H1 (cell line): ENCODE results near the gene ZNF565. TPM values are rescaled to one million over a fixed set of nuclear protein-coding genes. Genes with fewer than 3 reads are reported as not detected.

ENCODE experiments used
- CTCF ChIA-PET: fragments of 300-600 bp; sonication (Branson Sonifier 250); formaldehyde crosslinking; loops from one replicate; lab custom pipeline; 2021; ENCODE audit not compliant: partially characterized antibody; lab: Charles Lee
- POLR2A ChIA-PET: fragments of 300-600 bp; sonication (Branson Sonifier 250); formaldehyde crosslinking; loops from one replicate; lab custom pipeline; 2021; ENCODE audit warnings: inconsistent platforms; ENCODE audit not compliant: partially characterized antibody; lab: Charles Lee
- DNase-seq, 2 experiments: peaks; one replicate each; pipeline versions ENCODE4 v3.0.0 to v3.0.0-alpha.2; 2010 to 2022; ENCODE audit warnings: low spot score in 2 of 2, low read depth in 1 of 2, mixed read lengths in 1 of 2
- FAIRE-seq: peaks from 2 replicates; lab custom pipeline; 2011; peaks lifted over from hg19 to GRCh38; lab: Jason Lieb, UNC
- H2AFZ ChIP-seq: 2 replicates; pipeline ENCODE4 v1.8.1; 2012; ENCODE audit warnings: low read length, inconsistent platforms
- H2AK5ac ChIP-seq: 2 replicates; pipeline ENCODE4 v1.6.1; 2013; ENCODE audit warnings: low read depth, low read length
- H2BK120ac ChIP-seq: replicated peaks from 2 replicates; pipeline ENCODE3; 2013; ENCODE audit warnings: low read depth, low read length, inconsistent platforms
- H2BK12ac ChIP-seq: 2 replicates; pipeline ENCODE4 v1.6.1; 2013; ENCODE audit warnings: low read depth, low read length
- H2BK15ac ChIP-seq: 2 replicates; pipeline ENCODE4 v1.6.1; 2013; ENCODE audit warnings: low read length
- H2BK20ac ChIP-seq: 2 replicates; pipeline ENCODE4 v1.6.1; 2013; ENCODE audit warnings: low read length
- H2BK5ac ChIP-seq: 2 replicates; pipeline ENCODE4 v1.6.1; 2013; ENCODE audit warnings: low read depth, low read length
- H3K14ac ChIP-seq: 2 replicates; pipeline ENCODE4 v1.6.1; 2013; ENCODE audit warnings: inconsistent platforms; ENCODE audit not compliant: insufficient read length
- H3K18ac ChIP-seq: 2 replicates; pipeline ENCODE4 v1.6.1; 2013; ENCODE audit warnings: low read length; ENCODE audit errors: extremely low read depth
- H3K23ac ChIP-seq: 2 replicates; pipeline ENCODE4 v1.6.1; 2013; ENCODE audit warnings: inconsistent platforms; ENCODE audit not compliant: insufficient read length
- H3K23me2 ChIP-seq: 2 replicates; pipeline ENCODE4 v1.6.1; 2013; ENCODE audit warnings: low read depth, low read length
- H3K27ac ChIP-seq: 2 replicates; pipeline ENCODE4 v1.6.1; 2011; ENCODE audit warnings: low read depth, low read length, inconsistent platforms
- H3K27me3 ChIP-seq, 4 experiments: replicated peaks in 1 of 4; 1 replicate in 1 of 4; 2 replicates in 3 of 4; pipeline versions ENCODE4 v1.6.1 to v1.8.1; 2011 to 2013; ENCODE audit warnings: low read length in 3 of 4, mild to moderate bottlenecking in 3 of 4, inconsistent platforms in 2 of 4, mixed read lengths in 2 of 4, moderate library complexity in 1 of 4; ENCODE audit not compliant: control insufficient read depth in 3 of 4, insufficient read depth in 3 of 4; ENCODE audit errors: extremely low read depth in 1 of 4
- H3K36me3 ChIP-seq, 4 experiments: 2 replicates each; pipeline versions ENCODE4 v1.6.1 to v1.8.1; 2011 to 2013; ENCODE audit warnings: mild to moderate bottlenecking in 4 of 4, low read length in 3 of 4, moderate library complexity in 2 of 4, control low read depth in 1 of 4, inconsistent platforms in 1 of 4; ENCODE audit not compliant: insufficient read depth in 4 of 4, control insufficient read depth in 2 of 4
- H3K4ac ChIP-seq: replicated peaks from 2 replicates; pipeline ENCODE3; 2013; ENCODE audit warnings: low read length, low read depth, mixed read lengths, inconsistent platforms; ENCODE audit not compliant: insufficient read length
- H3K4me1 ChIP-seq, 4 experiments: replicated peaks in 1 of 4; 1 replicate in 1 of 4; 2 replicates in 3 of 4; pipeline versions ENCODE4 v1.6.1 to v1.8.1; 2011 to 2013; ENCODE audit warnings: low read length in 3 of 4, inconsistent platforms in 2 of 4, mixed read lengths in 1 of 4; ENCODE audit not compliant: insufficient read depth in 4 of 4, control insufficient read depth in 3 of 4
- H3K4me2 ChIP-seq, 2 experiments: 2 replicates each; pipeline versions ENCODE4 v1.6.1 to v1.8.1; 2011 to 2013; ENCODE audit warnings: low read depth in 2 of 2, low read length in 2 of 2, control low read depth in 1 of 2, inconsistent platforms in 1 of 2, mild to moderate bottlenecking in 1 of 2; ENCODE audit not compliant: insufficient read depth in 1 of 2
- H3K4me3 ChIP-seq, 4 experiments: fragments of 200-600, 300-600 bp in 1 of 4; sonication (generic), shearing (Covaris generic), sonication (Bioruptor Twin) in 1 of 4; 2 replicates each; pipeline versions ENCODE4 v1.5.1 to v1.8.1; 2011 to 2016; ENCODE audit warnings: low read length in 4 of 4, low read depth in 3 of 4, control low read depth in 2 of 4, inconsistent platforms in 2 of 4, mild to moderate bottlenecking in 2 of 4, mixed read lengths in 1 of 4, moderate library complexity in 1 of 4; ENCODE audit not compliant: insufficient read depth in 2 of 4; ENCODE audit errors: extremely low read depth in 1 of 4
- H3K56ac ChIP-seq: replicated peaks from 2 replicates; pipeline ENCODE3; 2013; ENCODE audit warnings: low read depth, mild to moderate bottlenecking, mixed read lengths, low read length, inconsistent platforms; ENCODE audit not compliant: insufficient read length
- H3K79me1 ChIP-seq: 2 replicates; pipeline ENCODE4 v1.6.1; 2013; ENCODE audit warnings: low read depth, low read length, control low read depth
- H3K79me2 ChIP-seq, 2 experiments: 2 replicates each; pipeline versions ENCODE4 v1.6.1 to v1.8.1; 2012 to 2013; ENCODE audit warnings: low read length in 2 of 2, mild to moderate bottlenecking in 2 of 2, inconsistent platforms in 1 of 2; ENCODE audit not compliant: insufficient read depth in 2 of 2, control insufficient read depth in 1 of 2
- H3K9ac ChIP-seq, 4 experiments: replicated peaks in 1 of 4; 1 replicate in 1 of 4; 2 replicates in 3 of 4; pipeline versions ENCODE4 v1.6.1 to v1.8.1; 2011 to 2013; ENCODE audit warnings: low read depth in 3 of 4, low read length in 3 of 4, control low read depth in 2 of 4, mild to moderate bottlenecking in 2 of 4, moderate library complexity in 2 of 4, inconsistent platforms in 1 of 4; ENCODE audit errors: extremely low read depth in 1 of 4
- H3K9me3 ChIP-seq, 2 experiments: 2 replicates each; pipeline versions ENCODE4 v1.6.1 to v1.8.1; 2012 to 2013; ENCODE audit warnings: mild to moderate bottlenecking in 2 of 2, moderate library complexity in 2 of 2, control low read depth in 1 of 2, inconsistent platforms in 1 of 2, low read depth in 1 of 2, low read length in 1 of 2, mixed read lengths in 1 of 2; ENCODE audit not compliant: insufficient read depth in 2 of 2
- H4K20me1 ChIP-seq, 2 experiments: replicated peaks in 1 of 2; 2 replicates each; pipeline versions ENCODE3 to v1.8.1; 2011 to 2013; ENCODE audit warnings: inconsistent platforms in 2 of 2, low read length in 2 of 2, mild to moderate bottlenecking in 1 of 2; ENCODE audit not compliant: insufficient read depth in 2 of 2, control insufficient read depth in 1 of 2
- H4K5ac ChIP-seq: 2 replicates; pipeline ENCODE4 v1.6.1; 2013; ENCODE audit warnings: low read length, low read depth, mixed read lengths, inconsistent platforms; ENCODE audit not compliant: insufficient read length
- H4K8ac ChIP-seq: 2 replicates; pipeline ENCODE4 v1.8.0; 2013; ENCODE audit warnings: mild to moderate bottlenecking, moderate library complexity, low read length, inconsistent platforms; ENCODE audit not compliant: insufficient read depth; ENCODE audit errors: extremely low read depth
- H4K91ac ChIP-seq: replicated peaks from 2 replicates; pipeline ENCODE3; 2013; ENCODE audit warnings: low read length, mixed read lengths, inconsistent platforms; ENCODE audit not compliant: insufficient read length
- BACH1 ChIP-seq: IDR thresholded peaks from 2 replicates; pipeline ENCODE4 v1.6.1; 2012; ENCODE audit warnings: low read length, improper control_type of control experiment
- BCL11A ChIP-seq, 2 experiments: IDR thresholded peaks; one replicate each; pipeline ENCODE4 v1.6.1; 2011; ENCODE audit warnings: low read depth in 2 of 2, low read length in 2 of 2, mild to moderate bottlenecking in 2 of 2
- CEBPB ChIP-seq: IDR thresholded peaks from 2 replicates; pipeline ENCODE4 v1.6.1; 2012; ENCODE audit warnings: low read depth, low read length
- CTCF ChIP-seq, 3 experiments: IDR thresholded peaks; 1 replicate in 2 of 3; 2 replicates in 1 of 3; pipeline versions ENCODE4 v1.5.1 to v1.6.1; 2011; ENCODE audit warnings: low read length in 3 of 3, mild to moderate bottlenecking in 3 of 3, inconsistent platforms in 2 of 3, low read depth in 1 of 3, moderate library complexity in 1 of 3; ENCODE audit not compliant: insufficient read depth in 1 of 3; ENCODE audit errors: control extremely low read depth in 1 of 3
- JUN ChIP-seq: IDR thresholded peaks from 2 replicates; pipeline ENCODE4 v1.6.1; 2011; ENCODE audit warnings: low read depth, mild to moderate bottlenecking, improper control_type of control experiment, low read length
- POLR2AphosphoS5 ChIP-seq: IDR thresholded peaks from 2 replicates; pipeline ENCODE4 v1.6.1; 2011; ENCODE audit warnings: low read depth, low read length
- RXRA ChIP-seq: IDR thresholded peaks from 2 replicates; pipeline ENCODE4 v1.6.1; 2011; ENCODE audit warnings: low read depth, mild to moderate bottlenecking, low read length, moderate library complexity; ENCODE audit not compliant: insufficient read depth
- SP1 ChIP-seq: IDR thresholded peaks from 2 replicates; pipeline ENCODE4 v1.6.1; 2011; ENCODE audit warnings: low read depth, low read length
- SRF ChIP-seq: IDR thresholded peaks from 2 replicates; pipeline ENCODE4 v1.6.1; 2011; ENCODE audit warnings: mild to moderate bottlenecking, low read depth, low read length, moderate library complexity
- SUZ12 ChIP-seq: fragments of 200-600 bp; sonication (generic); IDR thresholded peaks from 2 replicates; pipeline ENCODE4 v1.6.1; 2012; ENCODE audit warnings: mild to moderate bottlenecking, inconsistent platforms, low read length, moderate library complexity, mixed read lengths
- TBP ChIP-seq: IDR thresholded peaks from 2 replicates; pipeline ENCODE4 v1.6.1; 2011; ENCODE audit warnings: low read depth, low read length, improper control_type of control experiment
- WGBS, 2 experiments: shearing (Covaris generic) in 1 of 2; methylation state at CpG; one replicate each; pipeline versions ENCODE4 v1.1.6 to v1.1.7; 2013 to 2015; ENCODE audit warnings: low lambda C conversion rate in 2 of 2, mixed read lengths in 2 of 2, inconsistent platforms in 1 of 2, low coverage in 1 of 2, missing lambda C conversion rate in 1 of 2; ENCODE audit not compliant: insufficient replicate concordance in 2 of 2, insufficient coverage in 1 of 2, insufficient read length in 1 of 2; ENCODE audit errors: extremely low coverage in 1 of 2, missing lambda C conversion rate in 1 of 2; 5-methylcytosine and 5-hydroxymethylcytosine counted together
- polyA plus RNA-seq, 7 experiments: library from polyadenylated mRNA; depleted of rRNA in 3 of 7; stranded (reverse) in 5 of 7; unstranded in 2 of 7; fragments of >200 nt in 5 of 7; fragments of 200-250 nt in 2 of 7; gene quantifications; 1 replicate in 5 of 7; 2 replicates in 1 of 7; 4 replicates in 1 of 7; pipeline versions ENCODE4 v1.2.1 to v1.2.3, GENCODE V29; 2011 to 2013; ENCODE audit warnings: missing spikeins in 2 of 7, mixed read lengths in 2 of 7
- total RNA-seq: library from RNA; stranded (reverse); fragmentation: NEBNext Ultra II Directional; extraction: Animal tissue kit (Norgen Biotek cat#: 25700); gene quantifications from 2 replicates; pipeline ENCODE4 v1.2.1, GENCODE V29; 2021

The ZNF565 gene
- total and polyA plus RNA-seq, 2 of the 8 experiments (the other 6 are each of a cell fraction or from before 2014, with no cell fraction given): 0.89 to 3.1 TPM

GRCh38 chr19:36246006-36246481, 31.6 kb upstream of the ZNF565 start:
- H4K8ac ChIP-seq: peak overlapping the region; percentile 88; the same call in 1 of the 2 replicates
- peak overlapping the region; percentile 89 for H2BK20ac ChIP-seq
- no peak overlapping the region for H3K56ac ChIP-seq
- no peak for DNase-seq
- no peaks in the 10 kb centered on the region for H3K79me2 ChIP-seq
- no peak overlapping the region; the same call in 1 of the 2 replicates for H3K18ac ChIP-seq
- peaks cover 9% of the 10 kb centered on the region for H3K23me2 ChIP-seq
- H3K4me2 ChIP-seq: peak overlapping the region; percentile 75 to 78
- H2BK15ac ChIP-seq: peak overlapping the region; percentile 99; the same call in 1 of the 2 replicates
- no peaks in the 10 kb centered on the region; a peak in 1 of 4 replicates for H3K9me3 ChIP-seq
- H3K4ac ChIP-seq: no peak overlapping the region
- H3K79me1 ChIP-seq: no peaks in the 10 kb centered on the region; the same call in 1 of the 2 replicates
- no peak overlapping the region for H3K27ac ChIP-seq
- 85% methylated on average over 26 of the region's 29 CpGs; no CpG with 5 or more reads in 1 of the 2 experiments for WGBS, 2 experiments
- no peak overlapping the region for H3K23ac ChIP-seq
- CTCF ChIA-PET: interaction anchor here (1.1 to 1.5 kb wide), 3 partner anchors 20 to 131 kb away, joined by 3 to 4 read pairs (median 4); no protein-coding TSS in a partner anchor
- no peak overlapping the region for H3K14ac ChIP-seq
- no peak overlapping the region for H2BK5ac ChIP-seq
- no peak overlapping the region for H2AFZ ChIP-seq
- no peaks in the 10 kb centered on the region for H3K36me3 ChIP-seq
- H3K27me3 ChIP-seq: peaks cover 0 to 7% (median 2%) of the 10 kb centered on the region in 4 experiments; a peak in 4 of 7 replicates
- H2BK120ac ChIP-seq: no peak overlapping the region
- peak overlapping the region; percentile 61 for H4K91ac ChIP-seq
- peak overlapping the region; percentile 41; the same call in 1 of the 2 replicates for H2AK5ac ChIP-seq
- H4K20me1 ChIP-seq: no peaks in the 10 kb centered on the region
- H3K4me3 ChIP-seq: peak overlapping the region; percentile 31 to 73 (median 52)
- POLR2A ChIA-PET: interaction anchor here (0.7 to 2.8 kb wide), 4 partner anchors 9 to 283 kb away, joined by 3 to 17 read pairs (median 4); partner anchors contain the start of genes ZNF146, ZNF565 and ZNF566
- no peak overlapping the region for H4K5ac ChIP-seq
- no peak for FAIRE-seq
- H2BK12ac ChIP-seq: peak overlapping the region; percentile 84; the same call in 1 of the 2 replicates
- no peak overlapping the region for H3K9ac ChIP-seq
- peaks cover 0 to 7% (median 2%) of the 10 kb centered on the region in 4 experiments; a peak in 4 of 7 replicates for H3K4me1 ChIP-seq
- TF ChIP-seq SRF: no peak
- no peak for TF ChIP-seq TBP
- TF ChIP-seq BACH1: no peak
- no peak for TF ChIP-seq SP1
- TF ChIP-seq CEBPB: no peak
- no peak for TF ChIP-seq POLR2AphosphoS5
- TF ChIP-seq JUN: no peak
- TF ChIP-seq RXRA: no peak
- no peak for TF ChIP-seq CTCF (IDR thresholded peaks at IDR 0.05; ENCODE audit: control extremely low read depth in 1 of 3, insufficient read depth in 1 of 3, low read depth in 1 of 3, low read length in 3 of 3)
- no peak for TF ChIP-seq BCL11A (IDR thresholded peaks at IDR 0.05; ENCODE audit: low read depth in 2 of 2, low read length in 2 of 2)
- no peak for TF ChIP-seq SUZ12
